Ishikawa (cell line): ENCODE measurements around the gene SPEF2.

Experiments
- CEBPB ChIP-seq: IDR thresholded peaks from 2 replicates; pipeline ENCODE4 v1.6.1; 2012
- CREB1 ChIP-seq: IDR thresholded peaks from 2 replicates; pipeline ENCODE4 v1.6.1; 2012; ENCODE audit warnings: low read depth
- EGR1 ChIP-seq: IDR thresholded peaks from 2 replicates; pipeline ENCODE4 v1.6.1; 2012
- EP300 ChIP-seq: IDR thresholded peaks from 2 replicates; pipeline ENCODE4 v1.6.1; 2012; ENCODE audit warnings: borderline replicate concordance
- FOXM1 ChIP-seq: IDR thresholded peaks from 2 replicates; pipeline ENCODE4 v1.6.1; 2012; ENCODE audit warnings: low read depth, borderline replicate concordance
- NFIC ChIP-seq: IDR thresholded peaks from 2 replicates; pipeline ENCODE4 v1.6.1; 2012
- RAD21 ChIP-seq: IDR thresholded peaks from 2 replicates; pipeline ENCODE4 v1.6.1; 2012; ENCODE audit warnings: low read depth
- TAF1 ChIP-seq: IDR thresholded peaks from 2 replicates; pipeline ENCODE4 v1.6.1; 2012; ENCODE audit warnings: low read depth, mild to moderate bottlenecking
- TCF12 ChIP-seq: IDR thresholded peaks from 2 replicates; pipeline ENCODE4 v1.6.1; 2012; ENCODE audit warnings: low read depth
- TEAD4 ChIP-seq: IDR thresholded peaks from 2 replicates; pipeline ENCODE4 v1.6.1; 2012
- USF1 ChIP-seq: IDR thresholded peaks from 2 replicates; pipeline ENCODE4 v1.6.1; 2012
- YY1 ChIP-seq: IDR thresholded peaks from 2 replicates; pipeline ENCODE4 v1.6.1; 2012; ENCODE audit warnings: low read depth
- ZBTB7A ChIP-seq: IDR thresholded peaks from 2 replicates; pipeline ENCODE4 v1.6.1; 2012; ENCODE audit warnings: low read depth
- TF ChIP-seq, protein P1 (sequence below): IDR thresholded peaks from 2 replicates; pipeline ENCODE4 v1.6.1; 2012
- TF ChIP-seq, protein P2 (sequence below): IDR thresholded peaks from 2 replicates; pipeline ENCODE4 v1.6.1; 2012; ENCODE audit warnings: low read depth, mild to moderate bottlenecking

The SPEF2 gene

DNA sequence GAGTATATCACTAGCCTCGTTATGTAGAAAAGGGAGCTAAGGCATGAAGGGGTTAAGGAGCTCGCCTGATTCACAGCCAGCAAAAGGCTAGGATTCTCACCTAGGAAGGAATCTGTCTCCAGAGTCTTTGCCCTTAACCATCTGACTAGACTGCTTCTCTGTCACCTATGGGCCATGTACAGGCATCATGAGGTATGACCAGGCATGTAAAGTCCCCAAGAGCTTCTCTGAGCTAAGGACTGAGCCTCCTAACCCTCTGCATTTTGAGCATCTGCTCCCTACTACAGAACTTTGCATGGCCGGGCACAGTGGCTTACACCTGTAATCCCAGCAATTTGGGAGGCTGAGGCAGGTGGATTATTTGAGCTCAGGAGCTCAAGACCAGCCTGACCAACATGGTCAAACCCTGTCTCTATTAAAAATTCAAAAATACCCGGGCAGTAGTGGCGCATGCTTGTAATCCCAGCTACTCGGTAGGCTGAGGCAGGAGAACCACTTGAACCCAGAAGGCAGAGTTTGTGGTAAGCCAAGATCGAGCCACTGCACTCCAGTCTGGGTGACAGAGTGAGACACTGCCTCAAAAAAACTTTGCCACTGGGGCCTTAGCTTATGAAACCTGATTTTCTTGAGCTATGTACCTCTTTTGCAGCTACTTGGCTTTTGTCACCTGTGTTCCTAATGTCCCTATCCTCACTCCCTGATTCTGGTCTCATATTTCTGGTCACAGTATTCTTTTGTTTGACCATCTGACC lies 205.9 kb downstream of the SPEF2 start:
- TF ChIP-seq YY1 (no peak), FOXM1 (no peak), NFIC (no peak), CEBPB (no peak), TAF1 (no peak), CREB1 (no peak), EGR1 (no peak), TCF12 (no peak), TEAD4 (no peak), EP300 (no peak), ZBTB7A (no peak), USF1 (no peak), RAD21 (no peak)
- TF ChIP-seq, protein P1, sequence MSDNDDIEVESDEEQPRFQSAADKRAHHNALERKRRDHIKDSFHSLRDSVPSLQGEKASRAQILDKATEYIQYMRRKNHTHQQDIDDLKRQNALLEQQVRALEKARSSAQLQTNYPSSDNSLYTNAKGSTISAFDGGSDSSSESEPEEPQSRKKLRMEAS = no peak
- TF ChIP-seq, protein P2, sequence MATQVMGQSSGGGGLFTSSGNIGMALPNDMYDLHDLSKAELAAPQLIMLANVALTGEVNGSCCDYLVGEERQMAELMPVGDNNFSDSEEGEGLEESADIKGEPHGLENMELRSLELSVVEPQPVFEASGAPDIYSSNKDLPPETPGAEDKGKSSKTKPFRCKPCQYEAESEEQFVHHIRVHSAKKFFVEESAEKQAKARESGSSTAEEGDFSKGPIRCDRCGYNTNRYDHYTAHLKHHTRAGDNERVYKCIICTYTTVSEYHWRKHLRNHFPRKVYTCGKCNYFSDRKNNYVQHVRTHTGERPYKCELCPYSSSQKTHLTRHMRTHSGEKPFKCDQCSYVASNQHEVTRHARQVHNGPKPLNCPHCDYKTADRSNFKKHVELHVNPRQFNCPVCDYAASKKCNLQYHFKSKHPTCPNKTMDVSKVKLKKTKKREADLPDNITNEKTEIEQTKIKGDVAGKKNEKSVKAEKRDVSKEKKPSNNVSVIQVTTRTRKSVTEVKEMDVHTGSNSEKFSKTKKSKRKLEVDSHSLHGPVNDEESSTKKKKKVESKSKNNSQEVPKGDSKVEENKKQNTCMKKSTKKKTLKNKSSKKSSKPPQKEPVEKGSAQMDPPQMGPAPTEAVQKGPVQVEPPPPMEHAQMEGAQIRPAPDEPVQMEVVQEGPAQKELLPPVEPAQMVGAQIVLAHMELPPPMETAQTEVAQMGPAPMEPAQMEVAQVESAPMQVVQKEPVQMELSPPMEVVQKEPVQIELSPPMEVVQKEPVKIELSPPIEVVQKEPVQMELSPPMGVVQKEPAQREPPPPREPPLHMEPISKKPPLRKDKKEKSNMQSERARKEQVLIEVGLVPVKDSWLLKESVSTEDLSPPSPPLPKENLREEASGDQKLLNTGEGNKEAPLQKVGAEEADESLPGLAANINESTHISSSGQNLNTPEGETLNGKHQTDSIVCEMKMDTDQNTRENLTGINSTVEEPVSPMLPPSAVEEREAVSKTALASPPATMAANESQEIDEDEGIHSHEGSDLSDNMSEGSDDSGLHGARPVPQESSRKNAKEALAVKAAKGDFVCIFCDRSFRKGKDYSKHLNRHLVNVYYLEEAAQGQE = no peak

DNA sequence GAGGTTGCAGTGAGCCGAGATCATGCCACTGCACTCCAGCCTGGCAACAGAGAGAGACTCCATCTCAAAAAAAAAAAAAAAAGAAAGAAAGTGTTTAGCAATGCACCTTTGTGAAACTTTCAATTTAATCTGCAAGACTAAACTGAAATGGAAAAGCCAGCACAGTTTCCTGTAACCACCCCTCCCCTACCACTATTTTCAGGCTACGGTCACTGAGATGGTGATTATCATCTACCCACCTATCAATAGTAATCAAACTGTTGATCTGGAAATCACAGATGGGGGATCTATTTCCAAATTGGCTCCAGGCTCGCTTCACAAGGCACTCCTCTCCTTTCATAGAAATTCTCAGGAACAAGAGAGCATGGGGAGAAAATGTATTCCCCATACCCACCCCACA lies 208.4 kb downstream of the SPEF2 start:
- TF ChIP-seq EP300 (no peak), NFIC (no peak), TAF1 (no peak), FOXM1 (no peak), EGR1 (no peak), YY1 (no peak), USF1 (no peak), TEAD4 (no peak), CEBPB (no peak), RAD21 (no peak)
- TF ChIP-seq, protein P2 = no peak

GRCh38 chr5:35826554-35826953 lies 208.9 kb downstream of the SPEF2 start:
- TF ChIP-seq YY1 (no peak), CEBPB (no peak), RAD21 (no peak), TAF1 (no peak), USF1 (no peak), FOXM1 (no peak), ZBTB7A (no peak), EP300 (no peak), TCF12 (no peak), TEAD4 (no peak), NFIC (no peak)
- TF ChIP-seq, protein P1 = no peak
- TF ChIP-seq, protein P2 = no peak

DNA sequence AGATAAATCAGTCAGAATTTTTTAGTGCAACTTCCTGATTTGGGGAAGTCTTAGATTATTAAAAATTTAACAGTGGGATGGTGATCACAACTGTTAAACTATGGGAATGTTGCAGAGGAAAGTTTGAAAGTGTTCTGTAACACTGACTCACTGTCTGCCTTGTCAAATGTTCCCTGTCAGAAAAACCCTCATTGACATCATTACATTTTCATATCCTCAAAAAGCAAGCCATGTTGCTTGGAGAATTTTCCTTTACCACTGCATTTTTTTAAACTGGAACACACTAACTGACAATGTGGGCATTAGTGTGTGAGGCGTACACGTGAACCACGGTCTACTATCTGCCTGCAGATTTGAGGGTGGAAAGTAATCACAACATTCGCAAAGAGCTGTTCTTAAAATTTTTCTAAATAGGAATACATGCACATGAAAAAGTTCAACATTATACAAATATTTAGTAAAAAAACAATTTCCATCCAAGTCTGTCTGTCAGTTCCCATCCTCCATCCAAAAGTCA lies 210.5 kb downstream of the SPEF2 start:
- TF ChIP-seq RAD21 (no peak), TCF12 (no peak), FOXM1 (no peak), EP300 (no peak), USF1 (no peak), CEBPB (no peak), ZBTB7A (no peak), TAF1 (no peak), TEAD4 (no peak), CREB1 (no peak), NFIC (no peak), EGR1 (no peak), YY1 (no peak)
- TF ChIP-seq, protein P2 = no peak
- TF ChIP-seq, protein P1 = no peak
